Liver (tissue), 3 donors: ENCODE results near the gene DIP2C.
"Not testable (repeated sequence)": the region's sequence is repeated elsewhere in the genome, so short reads cannot be mapped to it uniquely, and the experiment has no call there.

Experiments used
- ATF3 ChIP-seq: IDR thresholded peaks from 2 replicates; pipeline ENCODE4 v1.6.1; 2016; ENCODE audit warnings: antibody characterized with exemption
- CTCF ChIP-seq: fragments of 150-350 bp; IDR thresholded peaks from 2 replicates; pipeline ENCODE4 v1.5.1; 2017; ENCODE audit warnings: improper control_type of control experiment, low read depth, low read length; ENCODE audit not compliant: missing input control
- RAD21 ChIP-seq, 2 donors: IDR thresholded peaks; 2 replicates each; pipeline ENCODE4 v1.6.1; 2016; ENCODE audit warnings: antibody characterized with exemption in 2 of 2, mild to moderate bottlenecking in 2 of 2
- RXRA ChIP-seq, 2 donors: IDR thresholded peaks; 2 replicates each; pipeline ENCODE4 v1.6.1; 2017 to 2018; ENCODE audit warnings: antibody characterized with exemption in 2 of 2, mild to moderate bottlenecking in 1 of 2
- YY1 ChIP-seq: IDR thresholded peaks from 2 replicates; pipeline ENCODE4 v1.6.1; 2016; ENCODE audit warnings: antibody characterized with exemption, mild to moderate bottlenecking
- TF ChIP-seq, protein P1 (sequence below): IDR thresholded peaks from 2 replicates; pipeline ENCODE4 v1.6.1; 2016; ENCODE audit warnings: antibody characterized with exemption, mild to moderate bottlenecking
- donor health status: healthy.
- donor health status: healthy.

DNA sequence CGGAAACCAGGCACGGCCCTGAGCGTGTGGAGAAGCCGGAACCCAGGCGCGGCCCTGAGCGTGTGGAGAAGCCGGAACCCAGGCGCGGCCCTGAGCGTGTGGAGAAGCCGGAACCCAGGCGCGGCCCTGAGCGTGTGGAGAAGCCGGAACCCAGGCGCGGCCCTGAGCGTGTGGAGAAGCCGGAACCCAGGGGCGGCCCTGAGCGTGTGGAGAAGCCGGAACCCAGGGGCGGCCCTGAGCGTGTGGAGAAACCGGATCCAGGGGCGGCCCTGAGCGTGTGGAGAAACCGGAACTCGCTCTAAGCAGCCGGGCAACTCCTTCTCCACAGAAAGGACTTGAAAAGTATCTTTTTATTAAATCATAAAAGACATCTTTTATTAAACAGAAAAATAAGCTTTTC lies 388.9 kb downstream of the DIP2C start:
- TF ChIP-seq, protein P1, sequence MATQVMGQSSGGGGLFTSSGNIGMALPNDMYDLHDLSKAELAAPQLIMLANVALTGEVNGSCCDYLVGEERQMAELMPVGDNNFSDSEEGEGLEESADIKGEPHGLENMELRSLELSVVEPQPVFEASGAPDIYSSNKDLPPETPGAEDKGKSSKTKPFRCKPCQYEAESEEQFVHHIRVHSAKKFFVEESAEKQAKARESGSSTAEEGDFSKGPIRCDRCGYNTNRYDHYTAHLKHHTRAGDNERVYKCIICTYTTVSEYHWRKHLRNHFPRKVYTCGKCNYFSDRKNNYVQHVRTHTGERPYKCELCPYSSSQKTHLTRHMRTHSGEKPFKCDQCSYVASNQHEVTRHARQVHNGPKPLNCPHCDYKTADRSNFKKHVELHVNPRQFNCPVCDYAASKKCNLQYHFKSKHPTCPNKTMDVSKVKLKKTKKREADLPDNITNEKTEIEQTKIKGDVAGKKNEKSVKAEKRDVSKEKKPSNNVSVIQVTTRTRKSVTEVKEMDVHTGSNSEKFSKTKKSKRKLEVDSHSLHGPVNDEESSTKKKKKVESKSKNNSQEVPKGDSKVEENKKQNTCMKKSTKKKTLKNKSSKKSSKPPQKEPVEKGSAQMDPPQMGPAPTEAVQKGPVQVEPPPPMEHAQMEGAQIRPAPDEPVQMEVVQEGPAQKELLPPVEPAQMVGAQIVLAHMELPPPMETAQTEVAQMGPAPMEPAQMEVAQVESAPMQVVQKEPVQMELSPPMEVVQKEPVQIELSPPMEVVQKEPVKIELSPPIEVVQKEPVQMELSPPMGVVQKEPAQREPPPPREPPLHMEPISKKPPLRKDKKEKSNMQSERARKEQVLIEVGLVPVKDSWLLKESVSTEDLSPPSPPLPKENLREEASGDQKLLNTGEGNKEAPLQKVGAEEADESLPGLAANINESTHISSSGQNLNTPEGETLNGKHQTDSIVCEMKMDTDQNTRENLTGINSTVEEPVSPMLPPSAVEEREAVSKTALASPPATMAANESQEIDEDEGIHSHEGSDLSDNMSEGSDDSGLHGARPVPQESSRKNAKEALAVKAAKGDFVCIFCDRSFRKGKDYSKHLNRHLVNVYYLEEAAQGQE: not testable (repeated sequence)
- not testable (repeated sequence) for TF ChIP-seq CTCF; RAD21 (IDR thresholded peaks at IDR 0.05); RXRA (IDR thresholded peaks at IDR 0.05); YY1; ATF3
